LNCaP clone FGC (cell line): ENCODE measurements around the gene MAP1A.

ENCODE experiments used
- DNase-seq: peaks from one replicate; pipeline ENCODE4 v3.0.0-alpha.2; 2011; ENCODE audit warnings: low read depth
- H3K4me3 ChIP-seq: 2 replicates; pipeline ENCODE4 v1.5.1; 2011; ENCODE audit warnings: mild to moderate bottlenecking, low read depth, low read length, control low read depth
- TF ChIP-seq, protein P1 (sequence below): IDR thresholded peaks from 2 replicates; pipeline ENCODE4 v1.5.1; 2012; ENCODE audit warnings: mild to moderate bottlenecking; ENCODE audit not compliant: control insufficient read depth, insufficient read depth; ENCODE audit errors: extremely low read depth

Gene MAP1A

DNA sequence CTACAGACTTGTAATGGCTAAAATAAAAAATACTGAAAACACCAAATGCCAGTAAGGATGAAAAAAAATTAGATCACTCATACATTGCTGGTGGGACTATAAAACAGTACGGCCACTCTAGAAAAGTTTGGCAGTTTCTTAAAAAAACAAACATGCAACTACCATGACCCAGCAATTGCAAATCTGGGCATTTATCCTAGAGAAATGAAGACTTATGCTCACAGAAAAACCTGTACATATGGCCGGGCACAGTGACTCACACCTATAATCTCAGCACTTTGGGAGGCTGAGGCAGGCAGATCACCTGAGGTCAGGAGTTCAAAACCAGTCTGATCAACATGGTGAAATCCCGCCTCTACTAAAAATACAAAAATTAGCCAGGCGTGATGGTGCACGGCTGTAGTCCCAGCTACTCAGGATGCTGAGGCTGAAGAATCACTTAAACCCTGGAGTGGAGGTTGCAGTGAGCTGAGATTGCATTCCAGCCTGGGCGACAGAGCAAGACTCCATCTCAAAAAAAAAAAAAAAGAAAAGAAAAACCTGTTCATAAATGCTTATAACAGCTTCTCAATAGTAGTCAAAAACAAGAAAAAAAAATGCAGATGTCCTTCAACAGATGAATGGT is 30.0 kb upstream of the MAP1A start:
- TF ChIP-seq, protein P1, sequence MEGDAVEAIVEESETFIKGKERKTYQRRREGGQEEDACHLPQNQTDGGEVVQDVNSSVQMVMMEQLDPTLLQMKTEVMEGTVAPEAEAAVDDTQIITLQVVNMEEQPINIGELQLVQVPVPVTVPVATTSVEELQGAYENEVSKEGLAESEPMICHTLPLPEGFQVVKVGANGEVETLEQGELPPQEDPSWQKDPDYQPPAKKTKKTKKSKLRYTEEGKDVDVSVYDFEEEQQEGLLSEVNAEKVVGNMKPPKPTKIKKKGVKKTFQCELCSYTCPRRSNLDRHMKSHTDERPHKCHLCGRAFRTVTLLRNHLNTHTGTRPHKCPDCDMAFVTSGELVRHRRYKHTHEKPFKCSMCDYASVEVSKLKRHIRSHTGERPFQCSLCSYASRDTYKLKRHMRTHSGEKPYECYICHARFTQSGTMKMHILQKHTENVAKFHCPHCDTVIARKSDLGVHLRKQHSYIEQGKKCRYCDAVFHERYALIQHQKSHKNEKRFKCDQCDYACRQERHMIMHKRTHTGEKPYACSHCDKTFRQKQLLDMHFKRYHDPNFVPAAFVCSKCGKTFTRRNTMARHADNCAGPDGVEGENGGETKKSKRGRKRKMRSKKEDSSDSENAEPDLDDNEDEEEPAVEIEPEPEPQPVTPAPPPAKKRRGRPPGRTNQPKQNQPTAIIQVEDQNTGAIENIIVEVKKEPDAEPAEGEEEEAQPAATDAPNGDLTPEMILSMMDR: no peak
- no peak overlapping the region for H3K4me3 ChIP-seq
- no peak for DNase-seq

DNA sequence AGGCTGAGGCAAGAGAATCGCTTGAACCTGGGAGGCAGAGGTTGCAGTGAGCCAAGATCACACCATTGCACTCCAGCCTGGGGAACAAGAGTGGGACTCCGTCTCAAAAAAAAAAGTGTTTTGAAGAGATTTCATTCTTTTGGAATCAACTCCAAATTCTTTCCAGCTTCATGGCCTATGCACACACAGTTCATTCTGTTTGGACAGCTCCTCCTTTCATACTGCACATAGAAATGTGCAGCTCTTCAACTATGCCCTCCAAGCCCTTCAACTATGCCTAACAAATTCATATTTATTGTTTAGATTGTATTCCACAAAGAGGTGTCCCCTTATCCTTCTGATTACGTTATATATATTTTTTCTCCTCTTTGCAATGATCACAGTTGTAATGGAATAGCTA is 28.6 kb upstream of the MAP1A start:
- TF ChIP-seq, protein P1: no peak
- DNase-seq: no peak
- no peak overlapping the region for H3K4me3 ChIP-seq

DNA sequence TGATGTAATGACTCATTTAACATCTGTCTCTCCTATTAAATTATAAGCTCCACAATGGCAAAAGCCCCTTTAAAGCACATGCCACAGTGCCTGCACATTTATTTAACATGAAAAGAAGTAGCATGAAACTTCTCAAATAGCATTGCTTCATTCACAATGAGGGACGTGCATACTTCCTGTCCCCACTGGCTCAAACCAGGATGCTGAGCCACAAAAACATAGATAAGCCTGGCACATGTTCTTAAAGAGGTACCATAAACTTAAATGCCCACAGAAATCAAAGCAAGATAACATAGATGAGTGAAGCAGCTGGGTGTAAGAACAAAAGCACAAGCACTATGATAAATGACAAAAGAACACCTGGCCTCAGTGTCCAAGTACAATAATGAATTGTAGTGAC is 28.2 kb upstream of the MAP1A start:
- TF ChIP-seq, protein P1: no peak

DNA sequence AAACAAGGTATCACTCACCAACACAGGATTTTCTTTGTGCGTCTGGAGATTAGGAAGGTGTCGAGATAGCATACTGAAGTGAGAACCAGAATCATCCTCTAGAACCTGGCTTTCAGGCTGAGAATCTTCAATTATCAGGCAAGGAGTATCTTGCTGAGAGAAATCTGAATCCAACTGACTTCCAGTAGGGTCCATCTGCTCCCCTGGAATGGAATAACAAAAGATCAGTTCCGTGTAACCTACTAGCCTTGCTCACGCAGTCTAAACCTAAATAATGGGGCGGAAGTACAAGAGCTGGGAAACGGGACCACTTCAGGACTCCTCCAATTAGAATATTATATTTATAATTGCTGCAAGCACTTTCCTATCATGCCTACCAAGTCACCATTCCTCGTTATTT is 25.1 kb upstream of the MAP1A start:
- TF ChIP-seq, protein P1: no peak
- peak overlapping the region; percentile 62 for H3K4me3 ChIP-seq
- no peak for DNase-seq

More for the DNA sequence above, 28.2 kb upstream of the MAP1A start:
- no peak for DNase-seq
- H3K4me3 ChIP-seq: no peak overlapping the region

DNA sequence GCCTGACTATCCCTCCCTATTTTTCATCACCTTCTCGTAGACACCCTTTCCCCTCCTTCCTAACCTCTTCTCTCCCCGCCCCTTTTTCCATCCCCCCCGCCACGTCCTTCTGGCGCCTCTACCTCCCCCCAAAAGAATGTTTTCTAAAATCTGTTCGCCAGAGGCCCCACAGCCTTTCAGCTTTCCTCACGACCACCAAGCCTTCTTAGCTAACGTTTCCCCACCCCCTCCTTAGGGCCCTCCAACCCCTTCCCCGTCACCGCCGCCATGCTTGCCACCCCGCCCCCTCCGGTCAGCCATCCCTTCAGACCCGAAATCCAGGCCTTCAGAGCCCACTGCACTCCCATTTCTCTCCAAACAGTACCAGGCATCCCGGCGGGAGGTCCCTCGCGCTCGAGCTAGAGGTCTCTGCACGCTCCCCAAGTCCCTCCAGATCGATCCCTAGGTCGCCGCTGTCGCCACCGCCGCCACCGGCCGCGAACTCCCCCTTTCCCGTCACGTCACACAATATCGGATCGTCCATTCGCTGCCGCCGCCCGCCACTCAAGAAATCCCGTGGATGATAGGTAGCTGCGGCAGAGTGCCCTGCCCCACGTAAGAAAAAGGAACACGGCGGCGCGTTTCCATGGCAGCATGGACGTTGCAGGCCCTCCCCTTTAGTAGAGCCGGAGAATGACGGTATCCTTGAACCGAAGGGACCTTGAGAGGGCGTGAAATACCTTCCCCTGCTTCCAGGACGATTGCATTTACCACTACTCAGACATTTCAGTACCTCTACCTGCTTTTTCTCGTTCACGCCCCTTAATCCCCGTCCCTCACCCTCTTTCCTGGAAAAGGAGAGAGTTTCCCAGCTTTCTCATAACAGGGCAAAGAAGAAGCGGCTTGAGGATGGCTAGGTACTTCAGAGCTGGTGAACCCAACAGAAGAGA is 24.5 kb upstream of the MAP1A start, which contains the start of gene TP53BP1:
Gene TP53BP1, minus strand, starts transcription at position 484 of the 929 bp plus-strand sequence. Its CDS starts 113 bp downstream, at position 371.
- DNase-seq: peak; percentile 79
- TF ChIP-seq, protein P1: 0 out of 2 replicates have a peak, but pooled peaks have one; percentile 4
- peak within 1 kb of the TSS; percentile 62 for H3K4me3 ChIP-seq

DNA sequence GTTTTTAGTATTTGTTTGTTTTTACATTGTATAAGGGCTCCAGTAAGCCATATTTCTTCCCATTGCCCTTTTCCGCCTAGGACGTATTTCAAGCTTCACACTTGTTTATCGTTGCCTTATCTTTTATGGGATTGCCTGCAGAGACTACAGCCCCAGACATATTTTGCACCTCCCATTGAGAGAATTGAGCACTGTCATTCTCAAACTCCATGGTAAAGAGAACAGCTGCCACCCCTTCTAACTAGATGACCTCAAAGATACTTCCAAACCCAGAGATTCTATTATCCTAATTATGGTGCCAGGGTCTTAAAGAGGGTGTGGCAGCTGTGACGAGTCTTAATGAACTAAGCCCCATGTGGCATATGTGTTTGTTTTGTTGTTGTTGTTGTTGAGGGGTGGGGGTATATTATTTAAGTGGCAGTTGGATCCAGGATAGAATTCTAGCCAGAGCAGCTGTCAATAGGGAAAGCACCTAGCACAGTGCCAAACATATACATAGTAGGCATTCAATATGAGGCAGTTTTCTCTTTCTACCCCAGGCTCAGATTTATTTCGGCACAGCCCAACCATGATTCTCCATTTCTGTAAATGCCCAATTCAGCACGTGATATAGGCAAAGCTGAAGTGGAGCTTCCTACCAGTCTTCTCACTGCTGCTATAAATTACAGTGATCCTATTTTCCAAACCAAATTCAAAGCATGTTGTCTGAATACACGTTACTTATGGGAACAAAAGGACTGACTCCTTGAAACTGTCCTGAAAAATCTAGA is 23.5 kb upstream of the MAP1A start:
- no peak for DNase-seq
- TF ChIP-seq, protein P1: no peak
- H3K4me3 ChIP-seq: peak overlapping the region; percentile 62
